Parathyroid adenoma (tissue), 2 donors: ENCODE measurements around the gene TBC1D5.

Experiments
- H2AFZ ChIP-seq: fragments of 300-600 bp; sonication (generic); one replicate; pipeline ENCODE4 v1.7.0; 2017; ENCODE audit warnings: antibody characterized with exemption, mild to moderate bottlenecking
- H3K27ac ChIP-seq: fragments of 300-600 bp; sonication (generic); one replicate; pipeline ENCODE4 v1.7.0; 2017
- H3K27me3 ChIP-seq: fragments of 300-600 bp; sonication (generic); one replicate; pipeline ENCODE4 v1.7.0; 2017; ENCODE audit warnings: low read length; ENCODE audit not compliant: control insufficient read depth, insufficient read depth
- H3K36me3 ChIP-seq: fragments of 300-600 bp; sonication (generic); one replicate; pipeline ENCODE4 v1.7.0; 2017; ENCODE audit warnings: low read length; ENCODE audit not compliant: control insufficient read depth, insufficient read depth
- H3K4me1 ChIP-seq: fragments of 300-600 bp; sonication (generic); one replicate; pipeline ENCODE4 v1.7.0; 2017; ENCODE audit warnings: control low read depth
- H3K4me2 ChIP-seq: fragments of 300-600 bp; sonication (generic); one replicate; pipeline ENCODE4 v1.7.0; 2017; ENCODE audit warnings: low read length
- H3K4me3 ChIP-seq: fragments of 300-600 bp; sonication (generic); one replicate; pipeline ENCODE4 v1.7.0; 2017; ENCODE audit warnings: low read depth, low read length
- H3K79me2 ChIP-seq: fragments of 300-600 bp; sonication (generic); one replicate; pipeline ENCODE4 v1.7.0; 2017; ENCODE audit warnings: control low read depth
- H3K9ac ChIP-seq: fragments of 300-600 bp; sonication (generic); one replicate; pipeline ENCODE4 v1.7.0; 2017; ENCODE audit warnings: mild to moderate bottlenecking
- H3K9me3 ChIP-seq: fragments of 300-600 bp; sonication (generic); one replicate; pipeline ENCODE4 v1.7.0; 2017; ENCODE audit warnings: low read length; ENCODE audit not compliant: control insufficient read depth
- TF ChIP-seq, protein P1 (sequence below): fragments of 300-600 bp; sonication (generic); IDR thresholded peaks from one replicate; pipeline ENCODE4 v1.7.0; 2017; ENCODE audit warnings: antibody characterized with exemption, mild to moderate bottlenecking
- donor health status: primary hyperparathyroidism.

Gene TBC1D5

DNA sequence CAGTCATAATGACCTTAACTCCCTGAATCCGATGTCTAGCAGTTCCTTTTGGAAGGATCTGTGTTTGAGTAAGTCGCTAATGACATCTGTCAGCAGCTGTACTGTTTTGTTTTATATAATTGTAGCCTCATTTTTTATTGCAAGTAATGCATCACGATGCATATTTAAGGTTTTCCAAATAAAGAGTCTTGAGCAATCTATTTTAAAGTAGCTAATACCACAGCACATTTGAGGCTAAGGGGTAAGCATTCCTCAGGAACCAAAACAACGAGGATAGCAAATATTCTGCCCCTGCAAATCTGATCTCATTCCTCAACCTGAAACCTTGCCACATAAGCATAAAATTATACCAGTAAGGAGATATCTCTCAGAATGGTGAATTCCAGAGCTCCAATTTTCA is 98.7 kb downstream of the TBC1D5 start:
- Histone ChIP-seq H3K4me1 (no peaks in the 10 kb centered on the region), H3K4me2 (peak overlapping the region; percentile 10), H3K79me2 (peaks cover under 1% of the 10 kb centered on the region), H3K36me3 (no peaks in the 10 kb centered on the region), H2AFZ (no peak overlapping the region), H3K4me3 (no peak overlapping the region), H3K9me3 (no peaks in the 10 kb centered on the region), H3K27ac (no peak overlapping the region), H3K9ac (no peak overlapping the region), H3K27me3 (no peaks in the 10 kb centered on the region)
- TF ChIP-seq, protein P1, sequence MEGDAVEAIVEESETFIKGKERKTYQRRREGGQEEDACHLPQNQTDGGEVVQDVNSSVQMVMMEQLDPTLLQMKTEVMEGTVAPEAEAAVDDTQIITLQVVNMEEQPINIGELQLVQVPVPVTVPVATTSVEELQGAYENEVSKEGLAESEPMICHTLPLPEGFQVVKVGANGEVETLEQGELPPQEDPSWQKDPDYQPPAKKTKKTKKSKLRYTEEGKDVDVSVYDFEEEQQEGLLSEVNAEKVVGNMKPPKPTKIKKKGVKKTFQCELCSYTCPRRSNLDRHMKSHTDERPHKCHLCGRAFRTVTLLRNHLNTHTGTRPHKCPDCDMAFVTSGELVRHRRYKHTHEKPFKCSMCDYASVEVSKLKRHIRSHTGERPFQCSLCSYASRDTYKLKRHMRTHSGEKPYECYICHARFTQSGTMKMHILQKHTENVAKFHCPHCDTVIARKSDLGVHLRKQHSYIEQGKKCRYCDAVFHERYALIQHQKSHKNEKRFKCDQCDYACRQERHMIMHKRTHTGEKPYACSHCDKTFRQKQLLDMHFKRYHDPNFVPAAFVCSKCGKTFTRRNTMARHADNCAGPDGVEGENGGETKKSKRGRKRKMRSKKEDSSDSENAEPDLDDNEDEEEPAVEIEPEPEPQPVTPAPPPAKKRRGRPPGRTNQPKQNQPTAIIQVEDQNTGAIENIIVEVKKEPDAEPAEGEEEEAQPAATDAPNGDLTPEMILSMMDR = no peak

DNA sequence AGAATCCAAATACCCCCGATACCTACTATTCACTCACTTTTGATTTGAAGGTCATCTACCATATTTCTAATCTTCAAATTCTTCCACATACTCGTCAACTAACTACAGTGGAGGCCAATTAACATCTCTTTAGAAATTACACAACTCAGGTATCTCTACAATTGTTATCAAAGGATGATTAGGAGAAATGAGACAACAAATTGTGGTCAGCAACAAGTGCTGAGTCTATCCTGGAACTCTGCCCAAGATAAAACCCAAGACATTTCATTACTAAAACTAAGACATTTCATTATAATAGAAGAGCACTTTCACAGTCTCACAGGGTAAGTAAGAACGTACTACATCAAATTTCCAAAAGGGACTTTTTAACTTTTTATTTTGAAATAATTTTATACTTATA is 100.0 kb downstream of the TBC1D5 start:
- H3K9me3 ChIP-seq = no peaks in the 10 kb centered on the region
- no peak overlapping the region for H3K4me3 ChIP-seq
- TF ChIP-seq, protein P1 = no peak
- H3K4me1 ChIP-seq = no peaks in the 10 kb centered on the region
- H3K79me2 ChIP-seq = no peaks in the 10 kb centered on the region
- no peaks in the 10 kb centered on the region for H3K27me3 ChIP-seq
- no peak overlapping the region for H3K9ac ChIP-seq
- no peak overlapping the region for H3K4me2 ChIP-seq
- no peak overlapping the region for H3K27ac ChIP-seq
- H3K36me3 ChIP-seq = no peaks in the 10 kb centered on the region
- H2AFZ ChIP-seq = no peak overlapping the region

DNA sequence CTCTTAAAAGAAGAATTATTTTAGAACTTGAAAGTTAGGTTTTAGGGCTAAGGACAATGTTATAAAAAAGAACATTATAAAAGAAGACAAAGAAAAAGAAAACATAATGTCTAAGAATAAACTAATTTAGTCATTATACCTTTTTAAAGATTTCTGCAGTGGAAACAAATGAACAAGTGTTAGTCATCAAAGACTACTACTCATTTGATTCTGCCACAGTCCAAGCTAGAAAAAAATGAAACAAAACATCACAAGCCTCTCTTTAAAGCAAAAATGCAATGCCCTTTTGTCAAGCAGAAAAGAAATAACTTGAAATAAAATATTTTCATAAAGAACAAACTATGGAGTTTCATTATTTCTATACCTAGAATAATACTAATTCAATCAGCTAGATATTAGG is 102.0 kb downstream of the TBC1D5 start:
- no peaks in the 10 kb centered on the region for H3K27me3 ChIP-seq
- no peak overlapping the region for H2AFZ ChIP-seq
- H3K79me2 ChIP-seq = no peaks in the 10 kb centered on the region
- no peak overlapping the region for H3K4me2 ChIP-seq
- H3K27ac ChIP-seq = no peak overlapping the region
- H3K9ac ChIP-seq = no peak overlapping the region
- TF ChIP-seq, protein P1 = no peak
- no peaks in the 10 kb centered on the region for H3K4me1 ChIP-seq
- H3K36me3 ChIP-seq = no peaks in the 10 kb centered on the region
- no peaks in the 10 kb centered on the region for H3K9me3 ChIP-seq
- H3K4me3 ChIP-seq = no peak overlapping the region

DNA sequence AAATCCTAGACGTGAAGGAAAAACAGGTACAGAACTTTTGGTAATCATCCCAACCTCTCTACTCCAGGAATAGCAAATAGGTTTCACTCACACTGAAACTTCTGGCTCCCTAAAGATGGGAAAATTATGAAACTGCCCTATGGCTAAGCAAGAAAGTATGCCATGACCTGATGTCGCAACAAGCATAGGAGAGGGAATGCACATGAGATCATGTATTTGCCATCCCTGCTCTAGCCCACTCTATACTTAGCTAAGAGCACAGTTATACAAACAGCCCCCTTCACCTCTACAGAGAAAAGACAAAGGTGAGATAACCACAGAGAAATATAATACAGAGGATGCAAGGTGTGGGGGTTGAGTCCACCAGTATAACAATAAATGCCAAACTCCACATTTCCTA is 102.7 kb downstream of the TBC1D5 start:
- Histone ChIP-seq H3K4me2 (no peak overlapping the region), H3K79me2 (no peaks in the 10 kb centered on the region), H3K27me3 (no peaks in the 10 kb centered on the region), H3K9me3 (no peaks in the 10 kb centered on the region), H3K27ac (no peak overlapping the region), H2AFZ (no peak overlapping the region), H3K36me3 (no peaks in the 10 kb centered on the region), H3K4me3 (no peak overlapping the region), H3K4me1 (no peaks in the 10 kb centered on the region), H3K9ac (no peak overlapping the region)
- TF ChIP-seq, protein P1 = no peak

DNA sequence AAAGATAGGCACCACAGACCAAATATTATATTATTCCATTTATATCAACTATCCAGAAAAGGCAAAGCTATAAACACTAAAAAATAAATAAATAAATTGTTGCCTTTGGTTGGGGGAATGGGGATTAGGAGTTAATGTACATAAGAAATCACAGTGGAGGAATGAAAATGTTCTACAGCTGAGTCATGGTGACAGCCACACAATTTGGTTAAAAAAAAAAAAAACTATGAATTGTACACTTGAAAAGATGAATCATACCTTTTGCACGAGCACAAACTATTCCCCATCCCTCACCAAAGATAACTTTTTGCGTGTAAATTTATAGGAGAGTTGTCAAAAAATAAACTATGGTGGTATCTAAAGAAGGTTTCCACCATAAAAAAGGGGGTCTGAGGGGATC is 103.2 kb downstream of the TBC1D5 start:
- Histone ChIP-seq H3K4me2 (no peak overlapping the region), H3K27me3 (no peaks in the 10 kb centered on the region), H3K27ac (no peak overlapping the region), H3K79me2 (no peaks in the 10 kb centered on the region), H3K9me3 (no peaks in the 10 kb centered on the region), H3K4me3 (no peak overlapping the region), H3K9ac (no peak overlapping the region), H2AFZ (no peak overlapping the region), H3K36me3 (no peaks in the 10 kb centered on the region), H3K4me1 (no peaks in the 10 kb centered on the region)
- TF ChIP-seq, protein P1 = no peak
